Cardiac septum (tissue), 1 donor: ENCODE measurements around the gene LTBR. TPM values are rescaled to one million over a fixed set of nuclear protein-coding genes. Genes with fewer than 3 reads are reported as not detected.

Experiments used
- DNase-seq: peaks from one replicate; pipeline ENCODE4 v3.0.0-alpha.2; 2020; ENCODE audit warnings: low spot score
- intact Hi-C: fragments of 100-400 bp; cut with DNase I; formaldehyde crosslinking; loops from one replicate; pipeline ENCODE4 v1.14.0; 2022
- total RNA-seq: library from RNA; stranded (reverse); fragmentation: NEBNext Ultra II Directional; extraction: Animal tissue kit (Norgen Biotek cat#: 25700); gene quantifications from one replicate; pipeline ENCODE4 v1.2.1, GENCODE V29; 2021
- donor health status: DM: no; HTN: no; CAD: no.

Gene LTBR
- total RNA-seq, 1 donor from 2014 or later: 29.4 TPM

DNA sequence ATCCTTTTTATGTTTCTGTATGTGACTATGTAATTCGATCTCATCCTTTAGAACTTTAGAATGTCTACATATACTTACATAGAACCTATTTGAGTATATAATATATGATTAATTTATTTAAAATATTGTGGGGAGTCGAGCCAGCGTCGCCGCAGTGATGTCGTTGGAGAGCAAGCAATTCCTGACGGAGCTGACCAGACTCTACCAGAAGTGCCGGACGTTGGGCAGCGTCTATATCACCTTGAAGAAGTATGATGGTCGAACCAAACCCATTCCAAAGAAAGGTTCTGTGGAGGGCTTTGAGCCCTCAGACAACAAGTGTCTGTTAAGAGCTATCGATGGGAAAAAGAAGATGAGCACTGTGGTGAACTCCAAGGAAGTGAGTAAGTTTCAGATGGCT lies 54.4 kb downstream of the LTBR start:
- DNase-seq: peak; percentile 1
- intact Hi-C loops: no loop called here

GRCh38 chr12:6440391-6440790 lies 56.4 kb downstream of the LTBR start:
- intact Hi-C loops: no loop called here

More at GRCh38 chr12:6440391-6440790, 56.4 kb downstream of the LTBR start:
- DNase-seq: no peak

Other genes with a start within 250 kb of the LTBR start
- 70.2 TPM for gene CD9, start 183.8 kb upstream of the LTBR start, total RNA-seq
- gene PLEKHG6, start 73.5 kb upstream of the LTBR start, total RNA-seq: 0.30 TPM
- gene TNFRSF1A, start 42.1 kb upstream of the LTBR start, total RNA-seq: 60.0 TPM
- gene SCNN1A, start 8.6 kb upstream of the LTBR start, total RNA-seq: 0.46 TPM
- gene CD27, start 60.8 kb downstream of the LTBR start, total RNA-seq: not detected
- 17.2 TPM for gene TAPBPL, start 67.9 kb downstream of the LTBR start, total RNA-seq
- gene VAMP1, start 86.5 kb downstream of the LTBR start, total RNA-seq: 4.1 TPM
- gene MRPL51, start 109.1 kb downstream of the LTBR start, total RNA-seq: 174 TPM
- 12.0 TPM for gene NCAPD2, start 109.9 kb downstream of the LTBR start, total RNA-seq
- 4,827 TPM for gene GAPDH, start 150.4 kb downstream of the LTBR start, total RNA-seq
- gene IFFO1, start 171.9 kb downstream of the LTBR start, total RNA-seq: 24.8 TPM
- 18.5 TPM for gene NOP2, start 184.1 kb downstream of the LTBR start, total RNA-seq
- 186 TPM for gene CHD4, start 223.2 kb downstream of the LTBR start, total RNA-seq